HepG2 (cell line): ENCODE results near the gene WWC1. TPM values are rescaled to one million over a fixed set of nuclear protein-coding genes. Genes with fewer than 3 reads are reported as not detected.
A peak's percentile ranks its signal among the peaks of the same experiment; 100 is the strongest.

Experiments
- ARID4A ChIP-seq: sonication (generic); formaldehyde crosslinking; IDR thresholded peaks from 2 replicates; pipeline ENCODE4 v1.5.0; 2020; ENCODE audit warnings: mild to moderate bottlenecking, missing genetic modification reagents, borderline replicate concordance
- CHCHD3 ChIP-seq: sonication (generic); formaldehyde crosslinking; IDR thresholded peaks from 2 replicates; pipeline ENCODE4 v1.8.0; 2022; ENCODE audit warnings: mild to moderate bottlenecking, missing genetic modification reagents, moderate library complexity
- FLYWCH1 ChIP-seq: sonication (generic); formaldehyde crosslinking; IDR thresholded peaks from 2 replicates; pipeline ENCODE4 v1.8.1; 2023; ENCODE audit warnings: mild to moderate bottlenecking, missing genetic modification reagents
- GTF3A ChIP-seq: sonication (generic); formaldehyde crosslinking; conservative IDR thresholded peaks from 2 replicates; pipeline ENCODE4 v1.4.0; 2020; ENCODE audit warnings: mild to moderate bottlenecking, missing genetic modification reagents
- KLF12 ChIP-seq: sonication (generic); formaldehyde crosslinking; IDR thresholded peaks from 2 replicates; pipeline ENCODE4 v1.4.0; 2020; ENCODE audit warnings: missing genetic modification reagents, borderline replicate concordance
- NFIB ChIP-seq: sonication (generic); formaldehyde crosslinking; IDR thresholded peaks from 2 replicates; pipeline ENCODE4 v1.9.0; 2021; ENCODE audit warnings: missing genetic modification reagents, mild to moderate bottlenecking, borderline replicate concordance
- PCBP1 ChIP-seq: fragments of 200-400 bp; formaldehyde crosslinking; IDR thresholded peaks from 2 replicates; pipeline ENCODE4 v1.6.1; 2017; ENCODE audit warnings: mild to moderate bottlenecking, low read depth, low read length, borderline replicate concordance
- PTBP1 ChIP-seq: fragments of 200-400 bp; formaldehyde crosslinking; IDR thresholded peaks from 2 replicates; pipeline ENCODE4 v1.6.1; 2018; ENCODE audit warnings: low read length, low read depth; ENCODE audit not compliant: poor library complexity, severe bottlenecking
- RFX5 ChIP-seq: IDR thresholded peaks from 2 replicates; pipeline ENCODE4 v1.6.1; 2011; ENCODE audit warnings: low read depth, low read length, improper control_type of control experiment
- SMAD3 ChIP-seq: sonication (generic); formaldehyde crosslinking; IDR thresholded peaks from 2 replicates; pipeline ENCODE4 v1.4.0; 2020; ENCODE audit warnings: missing genetic modification reagents
- SP5 ChIP-seq: IDR thresholded peaks from 2 replicates; pipeline ENCODE4 v1.6.1; 2016; ENCODE audit warnings: low read depth, borderline replicate concordance
- SPEN ChIP-seq: sonication (generic); formaldehyde crosslinking; IDR thresholded peaks from 2 replicates; pipeline ENCODE4 v1.5.1; 2020; ENCODE audit warnings: low read depth, mild to moderate bottlenecking, missing genetic modification reagents
- SRSF9 ChIP-seq: fragments of 200-400 bp; formaldehyde crosslinking; IDR thresholded peaks from 2 replicates; pipeline ENCODE4 v1.6.1; 2018; ENCODE audit warnings: borderline replicate concordance, mild to moderate bottlenecking, low read depth, low read length; ENCODE audit not compliant: insufficient read depth, poor library complexity, severe bottlenecking
- TARDBP ChIP-seq: sonication (generic); formaldehyde crosslinking; IDR thresholded peaks from 2 replicates; pipeline ENCODE4 v1.8.0; 2022; ENCODE audit warnings: mild to moderate bottlenecking, missing genetic modification reagents
- ZBTB25 ChIP-seq: IDR thresholded peaks from 2 replicates; pipeline ENCODE4 v1.6.1; 2018; ENCODE audit warnings: missing genetic modification reagents
- ZNF296 ChIP-seq: sonication (generic); formaldehyde crosslinking; conservative IDR thresholded peaks from 2 replicates; pipeline ENCODE4 v1.5.0; 2020; ENCODE audit warnings: mild to moderate bottlenecking, missing genetic modification reagents
- ZNF3 ChIP-seq: IDR thresholded peaks from 2 replicates; pipeline ENCODE4 v1.7.0; 2017; ENCODE audit warnings: inconsistent platforms
- ZNF460 ChIP-seq: sonication (generic); formaldehyde crosslinking; IDR thresholded peaks from 2 replicates; pipeline ENCODE4 v1.5.1; 2020; ENCODE audit warnings: missing genetic modification reagents, mild to moderate bottlenecking, borderline replicate concordance
- ZNF672 ChIP-seq: sonication (generic); formaldehyde crosslinking; IDR thresholded peaks from 2 replicates; pipeline ENCODE4 v1.8.1; 2022; ENCODE audit warnings: missing genetic modification reagents
- ZNF781 ChIP-seq: sonication (generic); formaldehyde crosslinking; IDR thresholded peaks from 2 replicates; pipeline ENCODE4 v1.5.1; 2020; ENCODE audit warnings: borderline replicate concordance, mild to moderate bottlenecking, missing genetic modification reagents; ENCODE audit errors: not compliant biosample characterization
- polyA plus RNA-seq, 8 experiments: library from polyadenylated mRNA; depleted of rRNA in 3 of 8; stranded (reverse) in 7 of 8; unstranded in 1 of 8; fragments of >200 nt; fragmentation: Illumina TruSeq in 4 of 8; extraction: Trizol in 4 of 8; gene quantifications; 2 replicates each; pipeline versions ENCODE4 v1.2.1 to v1.2.3, GENCODE V29; 2011 to 2016; ENCODE audit warnings: low read depth in 4 of 8, missing spikeins in 1 of 8, mixed read lengths in 1 of 8; ENCODE audit not compliant: insufficient read depth in 1 of 8
- total RNA-seq, 5 experiments: library from RNA; depleted of rRNA; stranded (reverse); fragments of >200 nt; fragmentation: Illumina TruSeq; extraction: Trizol; gene quantifications; 2 replicates each; pipeline ENCODE4 v1.2.3, GENCODE V29; 2016; ENCODE audit warnings: low read depth in 1 of 5
- TF ChIP-seq, protein P1 (sequence below): sonication (generic); formaldehyde crosslinking; IDR thresholded peaks from 2 replicates; pipeline ENCODE4 v1.4.0; 2020; ENCODE audit warnings: missing genetic modification reagents
- TF ChIP-seq, protein P2 (sequence below): sonication (generic); formaldehyde crosslinking; IDR thresholded peaks from 2 replicates; pipeline ENCODE4 v1.5.0; 2020; ENCODE audit warnings: missing genetic modification reagents

The WWC1 gene
- total and polyA plus RNA-seq, 2 of the 13 experiments (the other 11 are each of a cell fraction or from before 2014, with no cell fraction given) = 8.3 to 17.9 TPM

GRCh38 chr5:168362097-168362885 lies 70.8 kb downstream of the WWC1 start (continued):
- no peak for TF ChIP-seq KLF12 (CRISPR knock-in tag)
- TF ChIP-seq ZNF3 (CRISPR knock-in tag) = peak; percentile 96
- TF ChIP-seq SMAD3 (CRISPR knock-in tag) = peak; percentile 72; the same call in 1 of the 2 replicates
- TF ChIP-seq ZNF296 (CRISPR knock-in tag) = no peak
- TF ChIP-seq SPEN = 0 out of 2 replicates have a peak, but pooled peaks have one; percentile 8
- peak; percentile 62; the same call in 1 of the 2 replicates for TF ChIP-seq ARID4A (CRISPR knock-in tag)
- no peak for TF ChIP-seq ZNF781 (CRISPR knock-in tag)
- TF ChIP-seq, protein P1, sequence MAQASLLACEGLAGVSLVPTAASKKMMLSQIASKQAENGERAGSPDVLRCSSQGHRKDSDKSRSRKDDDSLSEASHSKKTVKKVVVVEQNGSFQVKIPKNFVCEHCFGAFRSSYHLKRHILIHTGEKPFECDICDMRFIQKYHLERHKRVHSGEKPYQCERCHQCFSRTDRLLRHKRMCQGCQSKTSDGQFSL = no peak
- TF ChIP-seq NFIB (CRISPR knock-in tag) = no peak
- TF ChIP-seq SP5 (CRISPR knock-in tag) = peak; percentile 57; the same call in 1 of the 2 replicates
- TF ChIP-seq TARDBP (CRISPR knock-in tag) = 0 out of 2 replicates have a peak, but pooled peaks have one; percentile 64
- TF ChIP-seq SRSF9 = no peak
- TF ChIP-seq FLYWCH1 (CRISPR knock-in tag) = no peak
- TF ChIP-seq ZNF672 (CRISPR knock-in tag) = no peak
- no peak for TF ChIP-seq ZBTB25 (CRISPR knock-in tag)
- no peak for TF ChIP-seq ZNF460 (CRISPR knock-in tag)
- no peak for TF ChIP-seq GTF3A (CRISPR knock-in tag)
- no peak for TF ChIP-seq RFX5
- TF ChIP-seq, protein P2, sequence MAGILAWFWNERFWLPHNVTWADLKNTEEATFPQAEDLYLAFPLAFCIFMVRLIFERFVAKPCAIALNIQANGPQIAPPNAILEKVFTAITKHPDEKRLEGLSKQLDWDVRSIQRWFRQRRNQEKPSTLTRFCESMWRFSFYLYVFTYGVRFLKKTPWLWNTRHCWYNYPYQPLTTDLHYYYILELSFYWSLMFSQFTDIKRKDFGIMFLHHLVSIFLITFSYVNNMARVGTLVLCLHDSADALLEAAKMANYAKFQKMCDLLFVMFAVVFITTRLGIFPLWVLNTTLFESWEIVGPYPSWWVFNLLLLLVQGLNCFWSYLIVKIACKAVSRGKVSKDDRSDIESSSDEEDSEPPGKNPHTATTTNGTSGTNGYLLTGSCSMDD = no peak
- no peak for TF ChIP-seq PTBP1
- no peak for TF ChIP-seq CHCHD3
- no peak for TF ChIP-seq PCBP1
